HEK293 (cell line): ENCODE results near the gene PRSS50.

Experiments
- CTCF ChIA-PET: fragments of 350-600 bp; formaldehyde crosslinking; extraction: SDS; loops from one replicate; lab custom pipeline; 2021; ENCODE audit warnings: antibody characterized with exemption; lab: Yijun Ruan, JAX
- POLR2A ChIA-PET: fragments of 300-600 bp; formaldehyde crosslinking; extraction: SDS; loops from one replicate; lab custom pipeline; 2020; ENCODE audit warnings: antibody characterized with exemption, inconsistent platforms; lab: Yijun Ruan, JAX
- H3K27ac ChIP-seq: fragments of 200-500 bp; sonication (Bioruptor generic); 2 replicates; pipeline ENCODE4 v1.5.1; 2014; ENCODE audit warnings: low read depth, low read length, control low read depth, inconsistent platforms; ENCODE audit errors: extremely low read depth
- H3K36me3 ChIP-seq, 2 experiments: fragments of 200-500 bp in 1 of 2; sonication (Bioruptor generic) in 1 of 2; 1 replicate in 1 of 2; 2 replicates in 1 of 2; pipeline ENCODE4 v1.5.1; 2014 to 2017; ENCODE audit warnings: inconsistent platforms in 2 of 2, low read length in 2 of 2; ENCODE audit not compliant: control insufficient read depth in 2 of 2, insufficient read depth in 1 of 2
- H3K4me1 ChIP-seq: fragments of 200-500 bp; sonication (Bioruptor generic); 2 replicates; pipeline ENCODE4 v1.5.1; 2014; ENCODE audit warnings: mild to moderate bottlenecking, low read length, inconsistent platforms; ENCODE audit not compliant: control insufficient read depth, insufficient read depth
- H3K4me3 ChIP-seq: 2 replicates; pipeline ENCODE4 v1.5.1; 2011; ENCODE audit warnings: low read depth, mild to moderate bottlenecking, control low read depth, low read length, moderate library complexity
- H3K9me3 ChIP-seq: fragments of 200-500 bp; sonication (Bioruptor generic); 2 replicates; pipeline ENCODE4 v1.5.1; 2014; ENCODE audit warnings: low read depth, low read length, inconsistent platforms; ENCODE audit not compliant: control insufficient read depth, insufficient read depth
- GLIS1 ChIP-seq: fragments of 450-650 bp; formaldehyde crosslinking; IDR thresholded peaks from 2 replicates; pipeline ENCODE4 v1.5.1; 2016; ENCODE audit warnings: missing biosample characterization, missing genetic modification characterization
- HOXA7 ChIP-seq: sonication (generic); formaldehyde crosslinking; IDR thresholded peaks from 2 replicates; pipeline ENCODE4 v1.8.1; 2022; ENCODE audit warnings: missing genetic modification reagents, borderline replicate concordance
- REPIN1 ChIP-seq: fragments of 450-650 bp; formaldehyde crosslinking; IDR thresholded peaks from 2 replicates; pipeline ENCODE4 v1.5.1; 2017; ENCODE audit warnings: missing biosample characterization, missing genetic modification characterization, low read depth
- ZBTB17 ChIP-seq: fragments of 450-650 bp; formaldehyde crosslinking; IDR thresholded peaks from 2 replicates; pipeline ENCODE4 v1.5.1; 2016; ENCODE audit warnings: missing biosample characterization, missing genetic modification characterization
- ZFHX2 ChIP-seq: fragments of 450-650 bp; formaldehyde crosslinking; conservative IDR thresholded peaks from 2 replicates; pipeline ENCODE4 v1.5.1; 2016; ENCODE audit warnings: missing biosample characterization, missing genetic modification characterization
- ZNF114 ChIP-seq: fragments of 450-650 bp; formaldehyde crosslinking; IDR thresholded peaks from 2 replicates; pipeline ENCODE4 v1.5.0; 2017; ENCODE audit warnings: missing biosample characterization, missing genetic modification characterization
- ZNF19 ChIP-seq: fragments of 450-650 bp; formaldehyde crosslinking; IDR thresholded peaks from 2 replicates; pipeline ENCODE4; 2016; ENCODE audit warnings: missing biosample characterization, missing genetic modification characterization, low read depth
- ZNF24 ChIP-seq: fragments of 450-650 bp; formaldehyde crosslinking; IDR thresholded peaks from 2 replicates; pipeline ENCODE4 v1.5.1; 2016; ENCODE audit warnings: missing biosample characterization, missing genetic modification characterization
- ZNF311 ChIP-seq: fragments of 450-650 bp; formaldehyde crosslinking; IDR thresholded peaks from 2 replicates; pipeline ENCODE4 v1.5.1; 2017; ENCODE audit warnings: missing biosample characterization, missing genetic modification characterization, borderline replicate concordance
- ZNF335 ChIP-seq: fragments of 450-650 bp; formaldehyde crosslinking; conservative IDR thresholded peaks from 2 replicates; pipeline ENCODE4 v1.5.1; 2016; ENCODE audit warnings: missing biosample characterization, missing genetic modification characterization
- ZNF423 ChIP-seq: fragments of 450-650 bp; formaldehyde crosslinking; IDR thresholded peaks from 2 replicates; pipeline ENCODE4 v1.5.1; 2016; ENCODE audit warnings: missing biosample characterization, missing genetic modification characterization
- ZNF558 ChIP-seq: fragments of 450-650 bp; formaldehyde crosslinking; IDR thresholded peaks from 2 replicates; pipeline ENCODE4 v1.5.1; 2016; ENCODE audit warnings: missing biosample characterization, missing genetic modification characterization
- ZNF560 ChIP-seq: fragments of 450-650 bp; formaldehyde crosslinking; IDR thresholded peaks from 2 replicates; pipeline ENCODE4 v1.5.1; 2017; ENCODE audit warnings: missing biosample characterization, missing genetic modification characterization, borderline replicate concordance
- ZNF707 ChIP-seq: fragments of 450-650 bp; formaldehyde crosslinking; IDR thresholded peaks from 2 replicates; pipeline ENCODE4 v1.5.1; 2016; ENCODE audit warnings: missing biosample characterization, missing genetic modification characterization
- ZNF777 ChIP-seq: fragments of 450-650 bp; formaldehyde crosslinking; IDR thresholded peaks from 2 replicates; pipeline ENCODE4 v1.5.1; 2017; ENCODE audit warnings: missing biosample characterization, missing genetic modification characterization, borderline replicate concordance
- ZSCAN30 ChIP-seq: fragments of 450-650 bp; IDR thresholded peaks from 2 replicates; pipeline ENCODE4 v1.5.1; 2018; ENCODE audit warnings: missing biosample characterization, mild to moderate bottlenecking, missing genetic modification characterization, moderate library complexity
- TF ChIP-seq, protein P1 (sequence below): fragments of 450-650 bp; formaldehyde crosslinking; optimal IDR thresholded peaks from 2 replicates; pipeline ENCODE3; 2016; ENCODE audit warnings: missing biosample characterization, mild to moderate bottlenecking, missing genetic modification characterization
- TF ChIP-seq, protein P2 (sequence below): fragments of 450-650 bp; formaldehyde crosslinking; IDR thresholded peaks from 2 replicates; pipeline ENCODE4 v1.5.1; 2016; ENCODE audit warnings: missing biosample characterization, missing genetic modification characterization, borderline replicate concordance
- TF ChIP-seq, protein P3 (sequence below): fragments of 450-650 bp; formaldehyde crosslinking; IDR thresholded peaks from 2 replicates; pipeline ENCODE4 v1.5.1; 2016; ENCODE audit warnings: missing biosample characterization, missing genetic modification characterization, borderline replicate concordance
- TF ChIP-seq, protein P4 (sequence below): fragments of 450-650 bp; IDR thresholded peaks from 2 replicates; pipeline ENCODE4 v1.5.1; 2018; ENCODE audit warnings: missing biosample characterization, mild to moderate bottlenecking, missing genetic modification characterization

The PRSS50 gene, protein sequence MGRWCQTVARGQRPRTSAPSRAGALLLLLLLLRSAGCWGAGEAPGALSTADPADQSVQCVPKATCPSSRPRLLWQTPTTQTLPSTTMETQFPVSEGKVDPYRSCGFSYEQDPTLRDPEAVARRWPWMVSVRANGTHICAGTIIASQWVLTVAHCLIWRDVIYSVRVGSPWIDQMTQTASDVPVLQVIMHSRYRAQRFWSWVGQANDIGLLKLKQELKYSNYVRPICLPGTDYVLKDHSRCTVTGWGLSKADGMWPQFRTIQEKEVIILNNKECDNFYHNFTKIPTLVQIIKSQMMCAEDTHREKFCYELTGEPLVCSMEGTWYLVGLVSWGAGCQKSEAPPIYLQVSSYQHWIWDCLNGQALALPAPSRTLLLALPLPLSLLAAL

DNA sequence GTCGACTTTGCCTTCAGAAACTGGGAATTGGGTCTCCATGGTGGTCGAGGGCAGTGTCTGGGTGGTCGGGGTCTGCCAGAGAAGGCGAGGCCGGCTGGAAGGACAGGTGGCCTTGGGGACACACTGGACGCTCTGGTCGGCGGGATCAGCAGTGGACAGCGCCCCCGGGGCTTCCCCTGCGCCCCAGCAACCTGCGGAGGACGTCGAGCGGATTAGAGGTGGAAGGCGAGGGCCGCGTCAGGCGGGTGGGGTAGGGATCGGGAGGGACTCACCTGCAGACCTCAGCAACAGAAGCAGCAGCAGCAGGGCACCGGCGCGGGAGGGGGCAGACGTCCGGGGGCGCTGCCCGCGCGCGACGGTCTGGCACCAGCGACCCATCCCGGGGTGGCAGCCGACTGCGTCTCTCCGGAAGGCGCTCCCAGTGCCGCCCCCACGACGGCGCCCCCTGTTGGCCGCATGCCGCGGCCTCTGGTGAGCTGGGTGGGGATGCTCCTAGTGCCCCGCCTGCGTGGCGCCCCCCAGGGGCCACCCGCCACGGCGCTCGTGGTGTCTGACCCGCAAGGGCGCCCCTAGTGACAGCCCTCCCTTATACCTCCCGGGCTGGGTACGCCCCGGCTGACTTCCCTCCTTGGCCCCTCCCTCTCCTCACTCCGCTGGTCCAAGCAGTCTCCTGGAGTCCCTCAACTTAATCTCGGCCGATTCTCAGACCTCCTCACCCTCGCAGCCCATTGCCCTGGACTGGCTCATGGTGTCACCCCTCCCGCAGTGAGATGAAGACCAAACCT is at the start of gene PRSS50:
TSS of gene PRSS50 (minus strand) at position 423 of the 785 bp plus-strand sequence. CDS start at position 378, 45 bp downstream.
- H3K36me3 ChIP-seq = no peaks in the 10 kb centered on the region
- POLR2A ChIA-PET = no interaction called here
- no peaks in the 10 kb centered on the region for H3K4me1 ChIP-seq
- no peak within 1 kb of the TSS for H3K27ac ChIP-seq
- H3K4me3 ChIP-seq = no peak within 1 kb of the TSS
- no peaks in the 10 kb centered on the region for H3K9me3 ChIP-seq
- CTCF ChIA-PET = interaction anchor here (0.7 to 0.9 kb wide), 2 partner anchors 11 to 93 kb away, joined by 3 read pairs; no protein-coding TSS in a partner anchor
- no peak for TF ChIP-seq REPIN1 (tag by site-specific recombination)
- TF ChIP-seq, protein P1, sequence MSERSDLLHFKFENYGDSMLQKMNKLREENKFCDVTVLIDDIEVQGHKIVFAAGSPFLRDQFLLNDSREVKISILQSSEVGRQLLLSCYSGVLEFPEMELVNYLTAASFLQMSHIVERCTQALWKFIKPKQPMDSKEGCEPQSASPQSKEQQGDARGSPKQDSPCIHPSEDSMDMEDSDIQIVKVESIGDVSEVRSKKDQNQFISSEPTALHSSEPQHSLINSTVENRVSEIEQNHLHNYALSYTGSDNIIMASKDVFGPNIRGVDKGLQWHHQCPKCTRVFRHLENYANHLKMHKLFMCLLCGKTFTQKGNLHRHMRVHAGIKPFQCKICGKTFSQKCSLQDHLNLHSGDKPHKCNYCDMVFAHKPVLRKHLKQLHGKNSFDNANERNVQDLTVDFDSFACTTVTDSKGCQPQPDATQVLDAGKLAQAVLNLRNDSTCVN (tag by site-specific recombination) = no peak
- TF ChIP-seq HOXA7 (CRISPR knock-in tag) = no peak
- TF ChIP-seq ZNF707 (tag by site-specific recombination) = no peak
- no peak for TF ChIP-seq GLIS1
- no peak for TF ChIP-seq ZNF560
- no peak for TF ChIP-seq ZSCAN30
- TF ChIP-seq ZNF777 (tag by site-specific recombination) = no peak
- TF ChIP-seq ZFHX2 (tag by site-specific recombination) = no peak
- TF ChIP-seq, protein P2, sequence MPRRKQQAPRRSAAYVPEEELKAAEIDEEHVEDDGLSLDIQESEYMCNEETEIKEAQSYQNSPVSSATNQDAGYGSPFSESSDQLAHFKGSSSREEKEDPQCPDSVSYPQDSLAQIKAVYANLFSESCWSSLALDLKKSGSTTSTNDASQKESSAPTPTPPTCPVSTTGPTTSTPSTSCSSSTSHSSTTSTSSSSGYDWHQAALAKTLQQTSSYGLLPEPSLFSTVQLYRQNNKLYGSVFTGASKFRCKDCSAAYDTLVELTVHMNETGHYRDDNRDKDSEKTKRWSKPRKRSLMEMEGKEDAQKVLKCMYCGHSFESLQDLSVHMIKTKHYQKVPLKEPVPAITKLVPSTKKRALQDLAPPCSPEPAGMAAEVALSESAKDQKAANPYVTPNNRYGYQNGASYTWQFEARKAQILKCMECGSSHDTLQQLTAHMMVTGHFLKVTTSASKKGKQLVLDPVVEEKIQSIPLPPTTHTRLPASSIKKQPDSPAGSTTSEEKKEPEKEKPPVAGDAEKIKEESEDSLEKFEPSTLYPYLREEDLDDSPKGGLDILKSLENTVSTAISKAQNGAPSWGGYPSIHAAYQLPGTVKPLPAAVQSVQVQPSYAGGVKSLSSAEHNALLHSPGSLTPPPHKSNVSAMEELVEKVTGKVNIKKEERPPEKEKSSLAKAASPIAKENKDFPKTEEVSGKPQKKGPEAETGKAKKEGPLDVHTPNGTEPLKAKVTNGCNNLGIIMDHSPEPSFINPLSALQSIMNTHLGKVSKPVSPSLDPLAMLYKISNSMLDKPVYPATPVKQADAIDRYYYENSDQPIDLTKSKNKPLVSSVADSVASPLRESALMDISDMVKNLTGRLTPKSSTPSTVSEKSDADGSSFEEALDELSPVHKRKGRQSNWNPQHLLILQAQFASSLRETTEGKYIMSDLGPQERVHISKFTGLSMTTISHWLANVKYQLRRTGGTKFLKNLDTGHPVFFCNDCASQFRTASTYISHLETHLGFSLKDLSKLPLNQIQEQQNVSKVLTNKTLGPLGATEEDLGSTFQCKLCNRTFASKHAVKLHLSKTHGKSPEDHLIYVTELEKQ = no peak
- no peak for TF ChIP-seq ZNF558 (tag by site-specific recombination)
- no peak for TF ChIP-seq ZNF311 (tag by site-specific recombination)
- TF ChIP-seq ZNF24 (tag by site-specific recombination) = no peak
- TF ChIP-seq ZNF19 (tag by site-specific recombination) = no peak
- no peak for TF ChIP-seq ZNF114
- TF ChIP-seq, protein P3, sequence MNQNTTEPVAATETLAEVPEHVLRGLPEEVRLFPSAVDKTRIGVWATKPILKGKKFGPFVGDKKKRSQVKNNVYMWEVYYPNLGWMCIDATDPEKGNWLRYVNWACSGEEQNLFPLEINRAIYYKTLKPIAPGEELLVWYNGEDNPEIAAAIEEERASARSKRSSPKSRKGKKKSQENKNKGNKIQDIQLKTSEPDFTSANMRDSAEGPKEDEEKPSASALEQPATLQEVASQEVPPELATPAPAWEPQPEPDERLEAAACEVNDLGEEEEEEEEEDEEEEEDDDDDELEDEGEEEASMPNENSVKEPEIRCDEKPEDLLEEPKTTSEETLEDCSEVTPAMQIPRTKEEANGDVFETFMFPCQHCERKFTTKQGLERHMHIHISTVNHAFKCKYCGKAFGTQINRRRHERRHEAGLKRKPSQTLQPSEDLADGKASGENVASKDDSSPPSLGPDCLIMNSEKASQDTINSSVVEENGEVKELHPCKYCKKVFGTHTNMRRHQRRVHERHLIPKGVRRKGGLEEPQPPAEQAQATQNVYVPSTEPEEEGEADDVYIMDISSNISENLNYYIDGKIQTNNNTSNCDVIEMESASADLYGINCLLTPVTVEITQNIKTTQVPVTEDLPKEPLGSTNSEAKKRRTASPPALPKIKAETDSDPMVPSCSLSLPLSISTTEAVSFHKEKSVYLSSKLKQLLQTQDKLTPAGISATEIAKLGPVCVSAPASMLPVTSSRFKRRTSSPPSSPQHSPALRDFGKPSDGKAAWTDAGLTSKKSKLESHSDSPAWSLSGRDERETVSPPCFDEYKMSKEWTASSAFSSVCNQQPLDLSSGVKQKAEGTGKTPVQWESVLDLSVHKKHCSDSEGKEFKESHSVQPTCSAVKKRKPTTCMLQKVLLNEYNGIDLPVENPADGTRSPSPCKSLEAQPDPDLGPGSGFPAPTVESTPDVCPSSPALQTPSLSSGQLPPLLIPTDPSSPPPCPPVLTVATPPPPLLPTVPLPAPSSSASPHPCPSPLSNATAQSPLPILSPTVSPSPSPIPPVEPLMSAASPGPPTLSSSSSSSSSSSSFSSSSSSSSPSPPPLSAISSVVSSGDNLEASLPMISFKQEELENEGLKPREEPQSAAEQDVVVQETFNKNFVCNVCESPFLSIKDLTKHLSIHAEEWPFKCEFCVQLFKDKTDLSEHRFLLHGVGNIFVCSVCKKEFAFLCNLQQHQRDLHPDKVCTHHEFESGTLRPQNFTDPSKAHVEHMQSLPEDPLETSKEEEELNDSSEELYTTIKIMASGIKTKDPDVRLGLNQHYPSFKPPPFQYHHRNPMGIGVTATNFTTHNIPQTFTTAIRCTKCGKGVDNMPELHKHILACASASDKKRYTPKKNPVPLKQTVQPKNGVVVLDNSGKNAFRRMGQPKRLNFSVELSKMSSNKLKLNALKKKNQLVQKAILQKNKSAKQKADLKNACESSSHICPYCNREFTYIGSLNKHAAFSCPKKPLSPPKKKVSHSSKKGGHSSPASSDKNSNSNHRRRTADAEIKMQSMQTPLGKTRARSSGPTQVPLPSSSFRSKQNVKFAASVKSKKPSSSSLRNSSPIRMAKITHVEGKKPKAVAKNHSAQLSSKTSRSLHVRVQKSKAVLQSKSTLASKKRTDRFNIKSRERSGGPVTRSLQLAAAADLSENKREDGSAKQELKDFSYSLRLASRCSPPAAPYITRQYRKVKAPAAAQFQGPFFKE (tag by site-specific recombination) = no peak
- TF ChIP-seq ZNF335 (tag by site-specific recombination) = no peak
- no peak for TF ChIP-seq ZNF423 (tag by site-specific recombination)
- TF ChIP-seq, protein P4, sequence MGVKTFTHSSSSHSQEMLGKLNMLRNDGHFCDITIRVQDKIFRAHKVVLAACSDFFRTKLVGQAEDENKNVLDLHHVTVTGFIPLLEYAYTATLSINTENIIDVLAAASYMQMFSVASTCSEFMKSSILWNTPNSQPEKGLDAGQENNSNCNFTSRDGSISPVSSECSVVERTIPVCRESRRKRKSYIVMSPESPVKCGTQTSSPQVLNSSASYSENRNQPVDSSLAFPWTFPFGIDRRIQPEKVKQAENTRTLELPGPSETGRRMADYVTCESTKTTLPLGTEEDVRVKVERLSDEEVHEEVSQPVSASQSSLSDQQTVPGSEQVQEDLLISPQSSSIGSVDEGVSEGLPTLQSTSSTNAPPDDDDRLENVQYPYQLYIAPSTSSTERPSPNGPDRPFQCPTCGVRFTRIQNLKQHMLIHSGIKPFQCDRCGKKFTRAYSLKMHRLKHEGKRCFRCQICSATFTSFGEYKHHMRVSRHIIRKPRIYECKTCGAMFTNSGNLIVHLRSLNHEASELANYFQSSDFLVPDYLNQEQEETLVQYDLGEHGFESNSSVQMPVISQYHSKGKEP (tag by site-specific recombination) = no peak
- TF ChIP-seq ZBTB17 (tag by site-specific recombination) = no peak
